Measurements from ENCODE around the gene PATL1. TPM values are rescaled to one million over a fixed set of nuclear protein-coding genes. Genes with fewer than 3 reads are reported as not detected.

PATL1 gene
- total and polyA plus RNA-seq, 2 of the 8 experiments (the other 6 are each of a cell fraction or from before 2014, with no cell fraction given) = 30.4 to 33.4 TPM

- TF ChIP-seq SIN3A (conservative IDR thresholded peaks at IDR 0.05 in 1 of 2, IDR thresholded peaks at IDR 0.05 in 1 of 2; ENCODE audit: low read depth in 1 of 2, low read length in 2 of 2) (peak; percentile 11 to 50; a peak in 1 of 4 replicates), CHD7 (IDR thresholded peaks at IDR 0.05; ENCODE audit: insufficient replicate concordance, low read length) (no peak), BCL11A (IDR thresholded peaks at IDR 0.05; ENCODE audit: low read depth in 2 of 2, low read length in 2 of 2) (no peak), CBX8 (IDR thresholded peaks at IDR 0.05; ENCODE audit: borderline replicate concordance, low read depth, low read length) (no peak), GTF2F1 (IDR thresholded peaks at IDR 0.05; ENCODE audit: borderline replicate concordance, low read depth, low read length) (no peak), NANOG (IDR thresholded peaks at IDR 0.05; ENCODE audit: insufficient read depth, low read depth, low read length, poor library complexity, severe bottlenecking) (no peak), HDAC2 (IDR thresholded peaks at IDR 0.05; ENCODE audit: borderline replicate concordance in 1 of 2, low read depth in 2 of 2, low read length in 2 of 2) (peak in 1 of 2 experiments; percentile 81; a peak in 1 of 4 replicates), TAF7 (optimal IDR thresholded peaks at IDR 0.05; ENCODE audit: borderline replicate concordance, low read depth, low read length) (no peak), KDM1A (IDR thresholded peaks at IDR 0.05; ENCODE audit: borderline replicate concordance, low read length) (no peak)
These were observed 468 bp downstream of the PATL1 start (continued) for GRCh38 chr11:59668188-59668949.

Measured in H1 (cell line).